Testis (tissue), 2 donors: ENCODE measurements around the gene CNBD2.

Experiments used
- POLR2A ChIP-seq: fragments of 450-650 bp; IDR thresholded peaks from one replicate; pipeline ENCODE4 v1.6.1; 2017; ENCODE audit warnings: antibody characterized with exemption, mild to moderate bottlenecking, moderate library complexity
- TF ChIP-seq, protein P1 (sequence below), 3 experiments: fragments of 450-650 bp in 2 of 3; fragments of 200-600 bp in 1 of 3; sonication (generic) in 1 of 3; IDR thresholded peaks; one replicate each; pipeline ENCODE4 v1.5.1; 2016 to 2019; ENCODE audit warnings: antibody characterized with exemption in 3 of 3, mild to moderate bottlenecking in 2 of 3, moderate library complexity in 1 of 3

DNA sequence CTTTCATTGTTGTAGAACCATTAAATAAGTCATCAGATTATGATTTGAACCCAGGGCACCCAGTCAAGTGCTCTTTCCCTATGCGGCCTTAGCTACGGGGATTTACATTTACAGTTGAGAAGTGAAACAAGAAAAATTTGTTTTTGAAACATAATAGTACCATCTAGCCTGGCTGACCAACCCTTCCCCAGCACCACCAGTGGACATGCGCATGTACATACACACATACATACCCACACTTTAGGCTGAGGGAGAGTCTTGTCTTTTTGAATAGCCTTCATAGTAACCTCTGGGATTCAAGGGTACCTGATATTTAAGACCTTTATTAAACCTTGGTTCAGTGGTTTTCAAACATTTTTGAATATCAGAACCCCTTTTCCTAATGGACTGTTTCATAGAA is 47.9 kb upstream of the CNBD2 start:
- TF ChIP-seq, protein P1, sequence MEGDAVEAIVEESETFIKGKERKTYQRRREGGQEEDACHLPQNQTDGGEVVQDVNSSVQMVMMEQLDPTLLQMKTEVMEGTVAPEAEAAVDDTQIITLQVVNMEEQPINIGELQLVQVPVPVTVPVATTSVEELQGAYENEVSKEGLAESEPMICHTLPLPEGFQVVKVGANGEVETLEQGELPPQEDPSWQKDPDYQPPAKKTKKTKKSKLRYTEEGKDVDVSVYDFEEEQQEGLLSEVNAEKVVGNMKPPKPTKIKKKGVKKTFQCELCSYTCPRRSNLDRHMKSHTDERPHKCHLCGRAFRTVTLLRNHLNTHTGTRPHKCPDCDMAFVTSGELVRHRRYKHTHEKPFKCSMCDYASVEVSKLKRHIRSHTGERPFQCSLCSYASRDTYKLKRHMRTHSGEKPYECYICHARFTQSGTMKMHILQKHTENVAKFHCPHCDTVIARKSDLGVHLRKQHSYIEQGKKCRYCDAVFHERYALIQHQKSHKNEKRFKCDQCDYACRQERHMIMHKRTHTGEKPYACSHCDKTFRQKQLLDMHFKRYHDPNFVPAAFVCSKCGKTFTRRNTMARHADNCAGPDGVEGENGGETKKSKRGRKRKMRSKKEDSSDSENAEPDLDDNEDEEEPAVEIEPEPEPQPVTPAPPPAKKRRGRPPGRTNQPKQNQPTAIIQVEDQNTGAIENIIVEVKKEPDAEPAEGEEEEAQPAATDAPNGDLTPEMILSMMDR (IDR thresholded peaks at IDR 0.05) = no peak
- TF ChIP-seq POLR2A = no peak
